Fibroblast of skin of scalp (primary cell): ENCODE measurements around the gene GPR137B.
A peak's percentile ranks its signal among the peaks of the same experiment; 100 is the strongest.

Experiments
- DNase-seq: peaks from one replicate; pipeline ENCODE4 v3.0.0-alpha.2; 2013

Gene GPR137B

DNA sequence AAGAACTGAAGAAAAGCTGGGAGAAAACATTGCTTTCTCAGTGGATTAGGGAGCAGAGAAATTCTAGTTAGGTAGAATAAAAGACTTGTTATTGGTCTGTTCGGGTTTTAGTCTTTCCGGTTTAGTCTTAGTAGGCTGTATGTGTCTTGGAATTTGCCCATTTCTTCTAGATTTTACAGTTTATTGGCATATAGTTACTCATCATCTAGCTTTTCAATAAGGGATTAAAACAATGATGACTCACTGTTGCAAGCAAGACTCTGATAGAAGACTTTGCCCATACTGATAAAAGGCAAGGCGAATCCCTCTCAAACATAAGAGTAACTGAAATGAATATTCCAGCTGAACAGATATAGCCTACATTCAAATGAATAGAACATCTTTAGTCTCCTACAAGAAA lies 62.3 kb downstream of the GPR137B start:
- DNase-seq = no peak

DNA sequence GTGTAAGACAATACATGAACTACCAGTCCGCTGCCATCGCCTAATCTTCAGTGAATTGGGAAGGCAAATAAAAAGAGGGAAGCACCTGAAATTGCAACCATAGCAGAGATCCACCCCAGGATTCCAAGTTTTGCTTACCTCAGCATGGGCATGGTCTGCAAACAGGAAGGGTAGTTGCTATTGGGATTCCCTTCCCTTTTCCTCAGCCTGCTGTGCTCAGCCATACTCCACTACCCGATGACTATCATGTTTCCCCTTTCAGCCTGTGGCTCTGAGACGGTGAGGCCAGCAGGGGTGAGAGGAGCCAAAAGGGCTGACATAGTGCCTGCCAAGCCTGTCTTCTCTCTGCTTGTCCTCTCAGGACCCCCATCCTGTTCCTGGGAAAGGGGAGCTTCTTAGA lies 64.2 kb downstream of the GPR137B start:
- no peak for DNase-seq

DNA sequence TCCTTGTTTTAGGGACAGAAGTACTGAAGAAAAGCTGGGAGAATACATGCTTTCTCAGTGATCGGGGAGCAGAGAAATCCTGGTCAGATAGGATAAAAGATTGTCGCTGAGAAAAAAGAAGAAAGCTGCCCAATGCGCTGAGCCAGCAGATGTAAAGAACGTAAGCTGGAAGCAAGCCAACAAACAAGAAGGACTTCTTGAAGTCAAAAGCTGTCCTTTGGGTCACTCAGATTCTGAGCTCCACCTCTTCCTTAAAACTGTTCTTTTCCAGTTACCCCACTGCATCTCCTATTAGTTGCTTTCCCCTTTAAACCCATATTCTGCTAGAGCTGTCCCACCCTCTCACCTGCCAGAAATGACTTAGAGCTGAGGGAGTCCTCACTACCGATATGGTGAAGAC lies 64.8 kb downstream of the GPR137B start:
- no peak for DNase-seq

DNA sequence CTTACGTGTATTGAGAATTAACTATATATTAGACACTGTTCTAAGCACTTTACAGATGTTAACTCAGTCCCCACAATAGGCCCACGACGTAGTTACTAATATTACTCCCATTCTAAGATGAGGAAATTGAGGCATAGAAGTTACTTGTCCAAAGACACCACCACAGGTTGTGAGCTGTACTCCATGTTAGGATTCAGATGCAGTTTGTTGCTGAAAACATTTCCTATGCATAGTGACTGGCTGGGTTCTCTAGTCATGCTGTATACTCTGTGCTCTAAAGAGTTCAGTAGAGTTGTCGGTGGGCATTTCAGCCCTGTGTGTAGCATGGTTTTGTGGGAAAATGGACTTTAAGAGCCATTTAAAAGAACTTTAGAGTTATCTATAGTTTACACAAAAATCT lies 65.2 kb downstream of the GPR137B start:
- no peak for DNase-seq

DNA sequence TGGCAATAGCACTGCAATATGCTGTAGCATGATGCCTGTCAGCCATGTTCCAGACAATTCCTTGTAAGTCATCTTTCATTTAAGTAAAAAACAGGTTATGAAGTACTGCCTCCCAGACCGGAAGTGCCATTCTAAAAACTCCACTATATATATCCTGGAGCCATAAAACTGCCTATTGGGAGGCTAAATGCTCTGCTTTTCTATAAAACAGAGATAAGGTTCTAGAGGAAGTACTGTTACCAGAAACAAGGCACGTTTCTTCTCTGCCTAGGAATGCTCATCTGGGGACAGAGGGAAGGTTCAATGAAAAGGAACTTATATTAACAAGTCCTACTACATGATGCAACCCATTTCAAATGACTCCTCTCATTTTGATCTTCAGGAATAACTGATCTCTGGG lies 66.8 kb downstream of the GPR137B start:
- no peak for DNase-seq

DNA sequence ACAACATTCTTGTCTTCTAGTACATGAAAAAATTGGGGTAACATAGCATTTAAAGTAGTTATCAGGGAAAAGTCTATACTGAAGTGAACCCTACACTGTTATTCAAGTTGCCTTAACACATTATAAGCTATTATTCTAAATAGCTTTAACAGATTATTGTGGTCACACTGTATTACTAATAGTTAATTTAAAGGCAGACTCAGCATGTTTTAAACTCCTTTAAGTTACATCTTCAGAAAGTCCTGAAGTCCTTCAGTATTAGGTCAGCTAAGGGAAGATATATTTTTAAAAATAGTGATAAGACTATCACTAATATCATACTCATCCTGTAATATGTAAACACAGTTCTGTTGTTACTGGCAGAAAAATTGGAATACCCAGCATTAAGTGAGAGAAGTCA lies 67.4 kb downstream of the GPR137B start:
- DNase-seq = peak; percentile 6

DNA sequence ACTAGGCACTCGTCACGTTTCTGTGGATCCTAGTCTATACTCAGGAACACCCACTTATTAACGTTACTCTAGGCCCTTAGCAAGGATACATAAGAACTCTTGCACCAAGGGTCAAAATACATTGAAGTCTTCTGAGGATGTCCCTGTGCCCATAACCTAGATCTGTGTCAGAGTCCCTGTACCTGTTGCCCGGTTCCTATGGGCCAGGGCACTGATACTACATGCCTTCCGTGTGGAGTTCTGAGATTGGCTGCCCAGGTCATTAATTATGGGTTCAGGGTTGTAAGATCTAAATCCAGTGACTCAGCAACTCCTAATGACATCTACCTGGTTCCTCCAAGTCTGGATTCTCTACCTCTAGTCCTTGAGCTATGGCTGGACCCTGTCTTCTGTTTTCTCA lies 69.5 kb downstream of the GPR137B start:
- no peak for DNase-seq

DNA sequence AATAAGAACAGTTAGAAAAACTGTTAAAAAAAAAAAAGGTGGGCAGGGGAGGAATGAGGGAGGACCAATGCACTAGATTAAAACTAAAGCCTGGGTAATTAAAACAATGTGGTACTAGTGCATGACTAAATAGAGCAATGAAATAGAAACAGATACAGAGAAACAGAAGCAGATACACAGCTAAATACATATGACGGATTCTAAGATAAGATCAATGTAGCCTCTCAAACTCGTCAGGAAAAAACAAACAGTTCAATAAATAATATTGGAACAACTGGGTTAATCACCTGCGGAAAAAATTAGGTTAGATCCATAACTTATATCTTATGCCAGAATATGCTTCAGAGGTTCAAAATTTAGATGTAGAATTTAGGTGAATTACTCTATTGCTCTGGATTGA lies 71.2 kb downstream of the GPR137B start:
- DNase-seq = no peak

DNA sequence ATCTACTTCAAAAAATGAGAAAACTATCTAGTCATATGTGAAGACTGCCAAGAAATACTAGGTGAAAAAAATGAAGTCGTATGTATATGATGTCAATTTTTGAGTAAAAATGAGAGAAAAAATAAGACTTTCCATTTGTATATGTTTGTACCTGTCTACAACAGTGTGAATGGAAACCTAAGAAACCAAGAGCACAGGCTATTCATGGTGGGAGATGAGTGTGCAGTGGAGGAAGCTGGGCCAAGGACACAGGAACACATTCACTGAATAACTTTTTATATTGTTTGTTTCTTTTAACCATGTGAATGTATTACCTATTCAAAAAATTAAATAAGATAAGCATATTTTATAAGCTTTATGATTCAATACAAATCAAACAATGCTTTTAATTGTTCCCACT lies 72.4 kb downstream of the GPR137B start:
- DNase-seq = no peak

GRCh38 chr1:236220473-236220872 lies 78.1 kb downstream of the GPR137B start:
- DNase-seq = no peak

- DNase-seq = no peak
Observed at GRCh38 chr1:236222632-236223031, 80.3 kb downstream of the GPR137B start.

- no peak for DNase-seq
Observed at GRCh38 chr1:236228411-236228810, 86.1 kb downstream of the GPR137B start.

GRCh38 chr1:236235116-236235515 lies 92.8 kb downstream of the GPR137B start:
- DNase-seq = no peak

DNA sequence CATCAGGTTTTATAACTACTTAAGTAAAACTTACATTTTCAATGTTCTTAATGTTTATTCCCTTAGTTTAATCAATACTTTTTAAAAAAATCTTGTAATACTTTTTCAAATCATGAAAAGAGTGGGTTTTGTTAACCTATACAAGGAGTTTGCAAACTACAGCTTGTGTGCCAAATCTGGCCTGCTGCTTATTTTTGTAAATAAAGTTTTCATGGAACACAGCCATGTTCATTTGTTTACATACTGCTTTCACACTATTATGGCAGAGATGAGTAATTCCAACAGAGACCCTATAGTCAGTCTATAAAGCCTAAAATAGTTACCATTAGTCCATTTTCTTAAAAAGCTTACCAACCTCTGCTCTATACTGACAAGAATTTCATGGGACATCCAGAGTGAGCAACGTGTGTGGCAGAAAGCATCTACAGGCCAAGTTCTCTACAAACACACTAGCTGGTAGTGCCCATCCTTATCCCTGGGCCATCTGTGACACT lies 96.8 kb downstream of the GPR137B start:
- DNase-seq = no peak

GRCh38 chr1:236240675-236241074 lies 98.3 kb downstream of the GPR137B start:
- DNase-seq = no peak

GRCh38 chr1:236242568-236242967 lies 100.2 kb downstream of the GPR137B start:
- no peak for DNase-seq

GRCh38 chr1:236247286-236247685 lies 104.9 kb downstream of the GPR137B start:
- no peak for DNase-seq

DNA sequence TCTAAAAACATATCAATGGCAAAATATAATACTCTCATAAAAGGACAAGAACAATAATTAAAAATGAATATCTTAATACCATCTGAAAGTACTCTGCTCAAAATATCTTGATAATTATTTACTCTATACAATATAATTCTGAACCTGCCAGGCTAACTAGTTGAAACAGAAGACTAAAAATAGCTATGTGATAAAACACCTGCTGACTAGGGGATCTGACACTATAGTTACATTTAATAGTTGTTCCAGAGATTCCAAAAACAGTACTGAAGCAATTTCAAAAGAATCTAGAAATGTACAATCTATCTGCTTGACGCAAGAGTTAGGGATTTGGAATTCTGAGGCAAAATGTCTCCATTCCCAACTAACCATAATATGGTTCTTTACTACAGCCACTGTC lies 109.2 kb downstream of the GPR137B start:
- DNase-seq = no peak

- no peak for DNase-seq
Observed at GRCh38 chr1:236253119-236253518, 110.8 kb downstream of the GPR137B start.

- no peak for DNase-seq
Observed at GRCh38 chr1:236253918-236254637, 111.7 kb downstream of the GPR137B start.

- DNase-seq = no peak
Observed at GRCh38 chr1:236257216-236257615, 114.9 kb downstream of the GPR137B start.

DNA sequence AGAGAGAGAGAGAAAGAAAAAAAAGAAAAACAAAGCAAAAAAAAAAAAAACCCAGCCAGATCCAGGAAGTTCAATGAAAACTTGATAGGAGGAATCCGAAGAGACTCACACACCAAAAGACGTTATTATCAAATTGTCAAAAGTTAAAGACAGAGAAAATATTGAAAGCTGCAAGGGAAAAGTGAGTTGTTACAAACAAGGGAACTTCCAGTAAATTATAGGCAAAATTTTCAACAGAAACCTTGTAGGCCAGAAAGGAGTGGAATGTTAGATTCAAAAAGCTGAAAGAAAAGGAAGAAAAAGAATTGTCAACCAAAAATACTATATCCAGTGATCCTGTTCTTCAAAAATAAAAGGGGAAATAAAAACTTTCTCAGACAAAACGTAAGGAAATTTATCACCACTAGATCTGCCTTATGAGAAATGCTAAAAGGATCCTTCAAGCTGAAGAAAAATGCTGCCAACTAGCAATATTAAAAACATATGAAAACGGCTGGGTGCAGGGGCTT lies 115.8 kb downstream of the GPR137B start:
- no peak for DNase-seq
